Right forelimb (tissue), 1 donor: ENCODE results near the gene TRIM34.
"Not testable (repeated sequence)": the region's sequence is repeated elsewhere in the genome, so short reads cannot be mapped to it uniquely, and the experiment has no call there.

Source experiments
- DNase-seq: peaks from one replicate; pipeline ENCODE4 v3.0.0-alpha.2; 2018

The TRIM34 gene

GRCh38 chr11:5624489-5625279 is at the start of gene TRIM34:
Gene TRIM34, plus strand, starts transcription at chr11:5625001. Its CDS starts 7,331 bp downstream, at chr11:5632332.
- peak; percentile 65 for DNase-seq

- no peak for DNase-seq
Measured at GRCh38 chr11:5575152-5575551, 49.6 kb upstream of the TRIM34 start.

- no peak for DNase-seq
Measured at GRCh38 chr11:5577101-5577500, 47.7 kb upstream of the TRIM34 start.

- no peak for DNase-seq
Measured at GRCh38 chr11:5580577-5580976, 44.2 kb upstream of the TRIM34 start, which contains the start of gene OR52B6. Gene OR52B6, plus strand, starts transcription at chr11:5580877. Its CDS starts 0 bp downstream, at chr11:5580877.

GRCh38 chr11:5581014-5581413 is 43.8 kb upstream of the TRIM34 start:
- DNase-seq: no peak

GRCh38 chr11:5584458-5584857 is 40.3 kb upstream of the TRIM34 start:
- not testable (repeated sequence) for DNase-seq

- DNase-seq: not testable (repeated sequence)
Measured at GRCh38 chr11:5589906-5590305, 34.9 kb upstream of the TRIM34 start.

GRCh38 chr11:5591613-5592012 is 33.2 kb upstream of the TRIM34 start:
- no peak for DNase-seq

- no peak for DNase-seq
Measured at GRCh38 chr11:5592615-5593014, 32.2 kb upstream of the TRIM34 start.

GRCh38 chr11:5593146-5593545 is 31.7 kb upstream of the TRIM34 start:
- DNase-seq: no peak

GRCh38 chr11:5596607-5597201 is 28.1 kb upstream of the TRIM34 start, which contains the start of gene TRIM6:
Gene TRIM6, plus strand, starts transcription at chr11:5596637. Its CDS starts 261 bp downstream, at chr11:5596898.
- peak; percentile 72 for DNase-seq

GRCh38 chr11:5597953-5598352 is 26.8 kb upstream of the TRIM34 start:
- no peak for DNase-seq

- peak; percentile 54 for DNase-seq
Measured at GRCh38 chr11:5600374-5600851, 24.4 kb upstream of the TRIM34 start.

- not testable (repeated sequence) for DNase-seq
Measured at GRCh38 chr11:5602791-5603190, 22.0 kb upstream of the TRIM34 start.

- DNase-seq: no peak
Measured at GRCh38 chr11:5603326-5603725, 21.5 kb upstream of the TRIM34 start.

- DNase-seq: no peak
Measured at GRCh38 chr11:5604896-5605295, 19.9 kb upstream of the TRIM34 start.

GRCh38 chr11:5605849-5606248 is 19.0 kb upstream of the TRIM34 start:
- DNase-seq: no peak

GRCh38 chr11:5608808-5609207 is 16.0 kb upstream of the TRIM34 start:
- DNase-seq: no peak

GRCh38 chr11:5610446-5610845 is 14.4 kb upstream of the TRIM34 start:
- no peak for DNase-seq

GRCh38 chr11:5611627-5612026 is 13.2 kb upstream of the TRIM34 start:
- DNase-seq: no peak

GRCh38 chr11:5618807-5619206 is 6.0 kb upstream of the TRIM34 start:
- no peak for DNase-seq

GRCh38 chr11:5620651-5621521 is 3.9 kb upstream of the TRIM34 start:
- no peak for DNase-seq

- DNase-seq: no peak
Measured at GRCh38 chr11:5621580-5621979, 3.2 kb upstream of the TRIM34 start.
